HG03520 (cell line): ENCODE data around the gene OXSR1.
"Not testable (repeated sequence)": the region's sequence is repeated elsewhere in the genome, so short reads cannot be mapped to it uniquely, and the experiment has no call there.

Source experiments
- ATAC-seq: cut with Tn5 transposase; IDR thresholded peaks from one replicate; pipeline ENCODE4 v1.9.1; 2021; ENCODE audit warnings: mild to moderate bottlenecking, moderate library complexity; ENCODE audit not compliant: unreplicated experiment

OXSR1 gene

DNA sequence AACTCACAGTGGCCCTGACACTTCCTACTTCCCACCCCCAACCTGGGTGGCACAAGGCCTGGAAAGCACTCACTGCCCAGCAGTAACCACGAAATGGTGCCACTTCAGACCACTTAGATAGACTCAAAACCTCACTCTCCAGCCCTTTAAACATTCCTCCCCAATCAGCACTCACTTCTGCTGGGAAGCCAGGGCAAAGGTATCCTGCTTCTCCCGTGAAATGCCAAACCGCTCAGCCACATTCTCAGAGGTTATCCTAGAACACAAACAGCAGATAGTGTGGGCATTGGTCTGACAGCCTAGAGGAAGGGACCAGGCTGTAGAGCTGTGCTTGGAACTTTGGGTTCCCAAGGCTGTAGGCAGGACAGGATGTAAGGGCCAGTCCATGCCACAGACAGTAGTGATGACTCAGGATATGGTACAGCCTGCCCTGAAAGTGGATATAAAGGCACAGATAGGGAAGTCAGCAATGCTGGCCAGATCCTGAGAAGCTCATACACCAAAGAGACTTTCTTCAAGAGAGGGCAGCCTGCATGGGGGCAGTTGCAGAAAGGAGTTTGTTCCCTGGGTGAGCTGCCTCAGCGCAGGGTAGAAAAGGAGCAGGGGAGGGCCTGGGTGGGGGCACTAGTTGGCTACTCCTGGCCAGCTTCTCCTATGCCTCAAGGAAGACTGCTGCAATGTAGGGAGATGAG, 37.6 kb upstream of the OXSR1 start:
- no peak for ATAC-seq

DNA sequence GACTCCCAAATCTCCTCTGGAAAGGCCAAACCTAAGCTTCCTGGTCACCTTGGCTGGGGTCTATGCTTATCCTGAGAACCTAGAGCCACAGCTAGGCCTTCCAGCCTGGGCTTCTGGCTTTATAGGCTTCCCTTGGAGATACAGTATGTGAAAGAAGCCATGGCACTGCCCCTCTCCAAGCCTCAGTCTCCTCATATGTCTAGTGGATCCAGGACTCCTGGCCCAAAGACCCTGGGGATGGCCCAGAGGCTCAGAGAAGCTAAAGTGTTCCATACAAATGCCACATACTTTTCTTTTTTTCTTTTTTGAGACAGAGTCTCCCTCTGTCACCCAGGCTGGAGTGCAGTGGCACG, 37.1 kb upstream of the OXSR1 start:
- ATAC-seq: no peak

DNA sequence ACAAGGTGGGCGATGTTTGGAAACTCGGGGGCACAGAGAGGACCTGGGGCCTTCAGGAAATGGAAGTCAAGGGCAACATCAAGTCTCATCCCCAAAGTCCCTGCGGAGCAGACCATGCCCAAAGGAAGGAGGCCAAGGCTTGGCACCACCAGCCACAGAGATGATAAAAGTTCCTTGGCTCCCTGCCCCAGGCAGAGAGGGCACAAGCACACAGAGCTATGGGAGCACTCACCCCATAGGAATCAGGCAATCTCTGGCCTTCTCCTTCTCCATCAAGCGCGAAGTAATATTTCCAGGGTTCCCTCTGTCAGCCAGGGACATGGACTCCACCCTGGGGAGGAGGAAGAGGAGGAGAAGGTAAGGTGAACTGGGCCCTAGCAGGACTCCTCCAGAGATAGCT, 36.3 kb upstream of the OXSR1 start:
- ATAC-seq: no peak

DNA sequence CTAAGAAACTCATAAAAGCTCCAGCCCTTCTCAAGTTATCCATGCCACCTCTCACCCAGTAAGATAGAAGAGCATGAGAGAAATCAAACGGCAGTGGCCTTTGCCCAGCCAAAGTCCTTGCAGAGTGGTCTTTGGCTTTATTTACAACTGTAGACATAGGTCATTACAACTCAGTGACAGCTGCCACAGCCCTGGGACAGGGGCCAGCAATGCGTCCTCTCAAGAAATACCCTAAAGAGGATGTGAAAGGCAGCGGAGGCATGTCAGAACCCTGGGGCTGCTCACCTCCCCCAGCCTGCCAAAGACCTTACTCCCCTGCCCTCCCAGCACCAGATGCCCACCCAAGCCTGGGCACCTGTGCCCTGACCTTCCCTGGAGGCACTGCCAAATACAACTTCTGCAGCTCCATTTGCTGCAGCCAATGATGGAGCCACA, 34.7 kb upstream of the OXSR1 start:
- no peak for ATAC-seq

DNA sequence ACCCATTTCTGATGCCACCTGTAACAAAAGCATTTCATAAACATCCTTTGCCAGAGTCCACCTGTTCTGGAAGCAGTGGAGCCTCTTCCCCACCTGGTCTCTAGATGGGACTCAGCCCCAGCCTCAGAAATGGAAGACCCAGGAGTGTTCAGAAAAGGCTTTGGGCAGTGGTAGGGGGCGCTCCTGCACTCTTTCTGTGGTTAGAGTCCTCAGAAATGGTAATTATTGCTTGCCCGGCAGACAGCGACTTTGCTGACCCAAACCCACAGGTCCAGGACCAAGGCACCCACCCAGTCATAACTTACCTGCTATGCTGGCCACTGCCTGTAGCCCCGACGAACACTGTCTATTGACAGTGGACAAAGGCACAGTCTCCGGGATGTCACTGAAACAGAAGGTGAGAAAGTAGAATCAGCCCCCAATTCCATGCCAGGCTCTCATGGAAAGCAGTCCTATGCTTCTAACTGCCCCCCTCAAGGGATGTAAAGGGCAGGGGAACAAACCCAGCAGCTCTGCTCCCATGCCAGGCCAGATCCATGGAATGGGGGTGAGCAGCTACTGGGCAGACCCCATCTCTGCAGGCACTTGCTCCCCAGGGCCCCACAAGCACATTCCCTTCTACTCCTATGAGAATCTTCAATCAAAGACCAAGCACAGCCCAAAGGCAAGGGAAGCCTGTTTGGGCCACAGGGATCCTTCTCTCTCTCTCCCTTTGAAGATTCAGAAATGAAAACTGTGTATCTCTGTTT, 33.5 kb upstream of the OXSR1 start:
- no peak for ATAC-seq

DNA sequence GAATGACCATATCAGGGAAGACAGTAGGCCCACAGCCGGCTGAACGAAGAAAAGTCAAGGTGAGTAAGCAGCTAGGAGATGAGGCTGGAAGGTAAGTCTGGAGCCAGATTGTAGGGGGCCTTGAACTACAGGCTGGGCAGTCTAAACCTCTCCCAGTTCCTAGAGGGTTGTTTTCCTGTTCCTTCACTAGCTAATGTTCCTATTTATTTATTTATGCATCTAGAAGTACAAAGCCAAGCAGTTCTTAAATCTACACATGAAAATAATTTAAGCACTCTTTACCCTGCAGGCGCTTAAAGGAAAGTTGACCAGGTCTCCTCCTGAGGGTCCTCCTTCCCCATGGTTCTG, 32.2 kb upstream of the OXSR1 start:
- ATAC-seq: no peak

DNA sequence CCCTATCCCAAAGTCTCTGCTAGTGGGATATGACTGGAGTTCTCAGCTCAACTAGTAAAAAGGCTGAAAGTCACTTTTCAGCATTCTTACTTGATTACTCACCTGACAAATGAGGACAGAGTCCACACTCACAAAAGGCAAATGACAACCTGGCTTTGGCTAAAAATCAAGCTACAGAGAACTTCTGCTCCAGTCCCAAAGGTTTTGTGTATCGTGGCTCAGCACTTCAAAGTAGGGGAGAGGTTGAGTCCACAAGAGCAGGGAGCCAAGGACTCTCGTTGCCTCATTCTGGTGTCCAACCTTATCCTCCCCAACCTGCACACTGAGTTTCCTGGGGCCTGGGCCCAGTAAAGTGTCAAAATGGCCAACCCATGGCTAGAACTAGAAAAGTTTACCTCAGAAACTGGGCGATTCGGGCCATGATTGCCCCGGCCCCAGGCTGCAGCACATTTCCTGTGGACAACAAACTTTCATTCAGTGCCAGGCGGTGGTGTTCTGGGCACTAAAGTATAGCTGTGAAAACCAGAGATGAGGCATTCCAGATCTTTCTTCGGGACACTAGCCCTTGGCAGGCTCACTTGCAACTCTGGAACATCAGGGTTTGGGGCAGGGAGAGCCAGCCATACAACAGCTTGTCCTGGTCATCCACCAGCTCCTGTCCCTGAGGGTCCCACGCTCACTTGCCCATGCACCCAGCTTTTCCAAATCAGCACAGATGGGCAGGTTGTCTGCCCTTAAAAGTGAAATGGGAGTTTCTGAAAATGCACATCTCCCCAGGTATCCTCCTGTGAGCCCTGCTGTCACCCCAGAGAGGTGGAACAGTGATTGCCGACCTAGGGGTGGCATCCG, 31.6 kb upstream of the OXSR1 start:
- ATAC-seq: no peak

DNA sequence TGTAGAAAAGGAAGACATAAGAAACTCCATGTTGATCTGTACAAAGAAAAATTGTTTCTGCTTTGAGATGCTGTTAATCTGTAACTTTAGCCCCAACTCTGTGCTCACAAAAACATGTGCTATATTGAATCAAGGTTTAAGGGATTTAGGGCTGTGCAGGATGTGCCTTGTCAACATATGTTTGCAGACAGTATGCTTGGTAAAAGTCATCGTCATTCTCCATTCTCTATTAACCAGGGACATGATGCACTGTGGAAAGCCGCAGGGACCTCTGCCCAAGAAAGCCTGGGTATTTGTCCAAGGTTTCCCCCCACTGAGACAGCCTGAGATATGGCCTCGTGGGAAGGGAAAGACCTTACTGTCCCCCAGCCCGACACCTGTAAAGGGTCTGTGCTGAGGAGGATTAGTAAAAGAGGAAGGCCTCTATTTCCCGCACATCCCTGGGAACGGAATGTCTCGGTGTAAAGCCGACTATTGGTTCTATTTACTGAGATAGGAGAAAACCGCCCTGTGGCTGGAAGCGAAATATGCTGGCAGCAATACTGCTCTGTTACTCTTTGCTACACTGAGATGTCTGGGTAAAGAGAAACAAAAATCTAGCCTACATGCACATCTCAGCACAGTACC, 30.7 kb upstream of the OXSR1 start:
- ATAC-seq: not testable (repeated sequence)

DNA sequence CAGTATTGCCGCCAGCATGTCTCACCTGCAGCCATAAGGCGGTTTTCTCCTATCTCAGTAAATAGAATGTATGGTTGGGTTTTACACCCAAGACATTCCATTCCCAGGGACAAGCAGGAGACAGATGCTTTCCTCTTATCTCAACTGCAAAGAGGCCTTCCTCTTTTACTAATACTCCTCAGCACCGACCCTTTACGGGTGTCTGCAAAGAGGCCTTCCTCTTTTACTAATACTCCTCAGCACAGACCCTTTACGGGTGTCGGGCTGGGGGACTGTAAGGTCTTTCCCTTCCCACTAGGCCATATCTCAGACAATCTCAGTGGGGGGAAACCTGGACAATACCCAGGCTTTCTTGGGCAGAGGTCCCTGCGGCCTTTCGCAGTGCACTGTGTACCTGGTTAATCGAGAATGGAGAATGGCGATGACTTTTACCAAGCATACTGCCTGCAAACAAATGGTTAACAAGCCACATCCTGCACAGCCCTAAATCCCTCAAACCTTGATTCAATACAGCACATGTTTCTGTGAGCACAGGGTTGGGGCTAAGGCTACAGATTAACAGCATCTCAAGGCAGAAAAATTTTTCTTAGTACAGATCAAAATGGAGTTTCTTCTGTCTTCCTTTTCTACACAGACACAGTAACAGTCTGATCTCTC, 29.6 kb upstream of the OXSR1 start:
- not testable (repeated sequence) for ATAC-seq

DNA sequence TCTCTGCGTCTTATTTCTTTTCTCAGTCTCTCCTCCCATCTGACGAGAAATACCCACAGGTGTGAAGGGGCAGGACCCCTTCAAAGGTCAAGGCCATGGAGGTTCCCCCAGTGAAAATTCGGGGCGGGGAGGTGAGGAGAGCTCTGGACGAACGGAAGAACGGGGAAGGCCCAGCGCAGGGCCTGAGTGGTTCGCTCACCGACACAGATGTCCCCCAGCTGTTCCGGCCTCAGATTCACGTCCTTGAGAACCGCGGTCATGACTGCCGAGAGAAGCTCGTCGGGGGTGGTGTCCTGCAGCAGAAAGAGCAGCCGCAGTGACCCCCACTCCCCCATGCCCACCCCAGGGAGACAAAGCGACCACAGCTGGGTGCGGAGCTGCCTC, 29.0 kb upstream of the OXSR1 start:
- ATAC-seq: no peak

DNA sequence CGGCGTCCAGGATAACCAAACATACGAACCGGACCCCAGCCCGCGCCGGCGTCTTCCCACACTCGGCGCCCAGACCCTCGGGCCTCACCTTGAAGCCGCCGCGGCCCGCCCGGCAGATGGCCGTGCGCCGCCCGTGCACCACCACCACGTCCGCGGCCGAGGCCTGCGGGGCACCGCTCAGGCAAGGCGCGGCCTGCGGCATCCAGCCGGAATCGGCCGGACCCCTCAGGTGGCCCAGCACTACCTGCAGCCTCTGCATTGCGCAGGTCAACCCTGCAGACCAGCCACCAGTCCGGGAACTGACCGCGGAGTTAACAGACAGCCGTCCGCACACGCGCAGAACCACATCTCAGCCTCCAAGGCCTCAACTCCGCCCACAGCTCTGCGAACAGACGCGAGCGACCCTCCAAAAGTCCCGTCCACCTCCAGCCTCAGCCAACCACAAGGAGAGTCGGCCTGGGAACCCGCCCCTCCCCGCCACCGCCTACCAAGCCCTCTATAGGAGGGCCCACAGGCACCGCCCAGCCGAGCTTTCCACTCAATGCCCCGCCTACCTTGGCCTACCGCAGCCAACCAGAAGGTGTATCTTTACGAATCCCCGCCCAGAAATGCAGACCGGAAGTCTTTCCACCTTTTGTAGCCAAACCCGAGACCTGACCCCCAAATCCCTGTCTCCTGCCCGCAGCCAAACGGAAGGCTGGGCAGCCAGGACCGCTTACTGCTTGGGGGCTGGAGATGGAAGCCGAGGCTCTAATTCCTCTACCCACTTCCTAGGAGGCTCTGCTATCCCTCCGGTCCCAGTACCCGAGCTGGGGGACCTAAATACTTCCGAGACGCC, 28.3 kb upstream of the OXSR1 start, which contains the start of gene ACAA1:
Gene ACAA1, minus strand, starts transcription at position 351 of the 838 bp plus-strand sequence. Its CDS starts 92 bp downstream, at position 259.
- peak; percentile 88 for ATAC-seq

DNA sequence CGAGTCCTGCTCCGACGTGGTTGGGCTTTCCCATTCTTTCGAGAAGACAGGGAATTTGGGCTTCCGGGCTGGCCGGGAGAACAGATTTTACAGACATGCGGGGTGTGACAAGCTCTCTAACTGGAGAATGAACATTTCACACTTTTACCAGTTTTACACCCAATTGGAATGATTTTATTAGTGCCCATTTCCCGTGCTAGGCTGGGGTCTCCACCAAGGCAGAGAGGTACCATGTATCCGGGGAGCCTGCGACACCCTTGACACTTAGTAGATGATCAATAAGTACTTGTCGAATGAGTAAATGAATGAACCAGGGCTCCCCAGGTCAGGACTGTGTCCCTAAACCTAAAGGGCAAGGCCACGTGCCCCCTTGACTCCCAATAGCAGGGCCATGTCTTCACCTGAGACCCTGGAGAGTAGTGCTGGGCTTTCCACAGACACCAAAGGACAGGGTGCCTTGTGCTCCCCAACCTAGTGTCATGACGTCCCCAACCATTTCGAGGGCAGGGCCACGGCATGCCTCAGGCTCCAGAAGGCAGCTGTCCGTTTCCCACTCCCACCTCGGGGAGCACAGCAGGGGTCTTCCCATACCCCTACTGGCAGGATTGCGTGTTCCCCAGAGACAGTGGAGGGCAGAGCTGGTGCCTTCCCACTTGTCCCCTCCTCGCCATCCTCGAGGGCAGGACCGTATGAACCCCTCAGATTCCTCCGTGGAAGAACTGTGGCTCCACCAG, 27.6 kb upstream of the OXSR1 start:
- ATAC-seq: no peak

DNA sequence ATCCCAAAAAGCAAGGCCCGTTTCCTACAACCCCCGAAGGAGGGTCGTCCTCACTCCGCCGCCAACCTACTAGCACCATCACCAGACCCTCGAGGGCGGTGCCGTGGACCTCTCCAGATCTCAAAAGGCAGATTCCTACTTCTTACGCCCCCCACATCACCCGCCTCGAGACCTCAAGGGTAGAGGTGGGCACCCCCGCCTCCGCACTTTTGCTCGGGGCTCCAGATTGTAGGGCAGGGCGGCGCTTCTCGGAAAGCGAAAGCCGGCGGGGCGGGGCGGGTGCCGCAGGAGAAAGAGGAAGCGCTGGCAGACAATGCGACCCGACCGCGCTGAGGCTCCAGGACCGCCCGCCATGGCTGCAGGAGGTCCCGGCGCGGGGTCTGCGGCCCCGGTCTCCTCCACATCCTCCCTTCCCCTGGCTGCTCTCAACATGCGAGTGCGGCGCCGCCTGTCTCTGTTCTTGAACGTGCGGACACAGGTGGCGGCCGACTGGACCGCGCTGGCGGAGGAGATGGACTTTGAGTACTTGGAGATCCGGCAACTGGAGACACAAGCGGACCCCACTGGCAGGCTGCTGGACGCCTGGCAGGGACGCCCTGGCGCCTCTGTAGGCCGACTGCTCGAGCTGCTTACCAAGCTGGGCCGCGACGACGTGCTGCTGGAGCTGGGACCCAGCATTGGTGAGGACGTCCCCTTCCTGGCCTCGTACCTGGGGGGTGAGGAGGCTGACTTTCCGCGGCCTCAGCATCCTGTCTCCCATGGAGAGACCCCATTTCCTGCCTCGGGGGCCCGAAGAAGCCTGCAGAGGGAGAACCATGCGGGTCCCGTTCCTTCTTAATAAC, 26.8 kb upstream of the OXSR1 start, which contains the start of gene MYD88:
Gene MYD88, plus strand, starts transcription at position 313 of the 842 bp plus-strand sequence. Its CDS starts 40 bp downstream, at position 353.
- peak; percentile 33 for ATAC-seq

DNA sequence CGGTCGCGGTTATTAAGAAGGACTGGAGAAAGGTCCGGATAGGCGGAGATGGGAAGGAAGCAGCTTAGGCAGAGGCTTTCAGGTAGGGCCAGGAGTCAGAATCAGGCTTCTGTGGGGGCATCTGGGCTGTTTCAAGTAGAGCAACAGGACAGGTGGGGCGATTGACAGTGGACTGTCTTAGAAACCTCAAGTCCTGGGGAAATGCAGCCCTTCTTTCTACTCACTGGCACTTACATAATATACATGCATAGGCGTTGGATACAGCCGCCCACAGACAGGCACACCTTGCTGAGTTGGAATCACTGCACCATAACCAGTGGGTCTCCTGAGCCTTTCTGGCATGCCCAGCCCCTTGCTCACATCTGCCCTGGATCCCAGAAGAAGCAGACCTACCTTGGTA, 26.1 kb upstream of the OXSR1 start:
- ATAC-seq: no peak

DNA sequence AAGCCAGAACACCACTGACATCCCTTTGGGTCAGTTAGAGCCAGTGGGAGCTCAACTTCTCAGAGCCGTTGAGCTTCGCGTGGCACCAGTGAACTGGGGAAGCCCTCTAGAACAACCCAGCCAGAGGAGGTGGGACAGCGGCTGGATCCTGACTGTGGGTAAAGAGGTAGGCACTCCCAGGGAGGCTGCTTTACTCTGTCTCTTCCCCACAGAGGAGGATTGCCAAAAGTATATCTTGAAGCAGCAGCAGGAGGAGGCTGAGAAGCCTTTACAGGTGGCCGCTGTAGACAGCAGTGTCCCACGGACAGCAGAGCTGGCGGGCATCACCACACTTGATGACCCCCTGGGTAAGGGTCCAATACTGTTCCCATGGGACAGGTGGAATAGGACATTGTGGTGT, 25.7 kb upstream of the OXSR1 start:
- ATAC-seq: no peak

DNA sequence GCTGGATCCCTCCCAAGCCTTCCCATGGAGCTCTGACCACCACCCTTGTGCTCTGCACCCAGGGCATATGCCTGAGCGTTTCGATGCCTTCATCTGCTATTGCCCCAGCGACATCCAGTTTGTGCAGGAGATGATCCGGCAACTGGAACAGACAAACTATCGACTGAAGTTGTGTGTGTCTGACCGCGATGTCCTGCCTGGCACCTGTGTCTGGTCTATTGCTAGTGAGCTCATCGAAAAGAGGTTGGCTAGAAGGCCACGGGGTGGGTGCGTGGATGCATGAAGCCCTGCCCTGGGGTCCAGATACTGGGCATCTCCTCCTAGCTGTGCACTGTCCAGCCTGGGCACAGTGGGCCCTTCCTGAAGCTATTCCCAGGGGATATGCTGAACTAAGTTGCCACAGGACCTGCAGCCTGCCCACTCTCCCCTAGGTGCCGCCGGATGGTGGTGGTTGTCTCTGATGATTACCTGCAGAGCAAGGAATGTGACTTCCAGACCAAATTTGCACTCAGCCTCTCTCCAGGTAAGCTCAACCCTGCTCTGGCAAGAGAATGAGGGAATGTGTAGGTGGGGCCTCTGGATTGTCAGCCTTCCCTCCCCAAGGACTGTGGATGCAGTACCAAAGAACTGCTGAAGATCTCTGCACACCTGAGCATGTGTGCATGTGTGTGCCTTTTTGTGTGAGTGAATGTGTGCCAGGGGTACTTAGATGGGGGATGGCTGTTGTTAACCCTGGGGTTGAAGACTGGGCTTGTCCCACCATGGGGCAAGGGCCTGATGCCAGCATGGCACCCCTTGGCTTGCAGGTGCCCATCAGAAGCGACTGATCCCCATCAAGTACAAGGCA, 24.8 kb upstream of the OXSR1 start:
- ATAC-seq: no peak
